ENCODE results near the gene TEX13A. TPM values are rescaled to one million over a fixed set of nuclear protein-coding genes. Genes with fewer than 3 reads are reported as not detected.

Gene TEX13A
- total and polyA plus RNA-seq, 4 donors = not detected

DNA sequence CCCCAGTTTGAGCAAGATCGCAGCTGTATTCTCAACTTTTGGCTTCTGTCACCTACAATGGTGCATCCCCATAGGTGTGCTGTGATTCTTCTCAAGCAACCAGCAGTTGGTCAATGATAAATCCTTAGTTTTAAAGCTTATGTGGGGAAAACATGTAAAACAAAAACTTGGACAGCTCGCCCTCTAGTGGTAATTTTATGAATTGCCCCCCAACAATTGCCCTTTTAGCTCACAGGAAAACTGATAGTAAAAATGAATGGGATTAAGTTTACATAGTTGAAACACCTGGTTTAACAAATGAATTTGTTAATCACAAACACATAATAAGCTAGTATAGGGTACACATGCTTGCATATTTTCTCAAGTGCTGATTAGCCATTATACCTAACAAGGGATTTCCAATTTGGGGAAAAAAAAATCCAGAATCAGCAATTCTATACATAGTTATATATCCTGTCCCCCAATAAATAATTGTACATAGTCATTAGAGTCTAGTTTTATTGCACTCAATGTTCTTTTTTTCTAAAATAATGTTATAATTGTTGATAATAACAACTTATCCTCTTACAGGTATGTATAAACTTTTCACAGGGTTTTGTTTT lies 30.1 kb downstream of the TEX13A start:
- H3K9me3 ChIP-seq (ENCODE audit: control insufficient read depth, insufficient read depth, low read length) = no peaks in the 10 kb centered on the region
- H3K27me3 ChIP-seq (ENCODE audit: control insufficient read depth, insufficient read depth, low read length) = no peaks in the 10 kb centered on the region
- no peak overlapping the region for H3K4me3 ChIP-seq (ENCODE audit: low read depth, low read length)
- no peaks in the 10 kb centered on the region for H3K36me3 ChIP-seq (ENCODE audit: control insufficient read depth, insufficient read depth, low read length)
- no CpG with 5 or more reads among the region's 2 CpGs for WGBS (ENCODE audit: insufficient coverage)
- H3K27ac ChIP-seq (ENCODE audit: low read depth, low read length) = no peak overlapping the region
- peak in 5 of 6 donors; percentile 2 to 74 (median 12) for DNase-seq (ENCODE audit: low read depth in 4 of 6, low spot score in 6 of 6)
- H3K4me1 ChIP-seq (ENCODE audit: control insufficient read depth, insufficient read depth, low read length) = no peaks in the 10 kb centered on the region

DNA sequence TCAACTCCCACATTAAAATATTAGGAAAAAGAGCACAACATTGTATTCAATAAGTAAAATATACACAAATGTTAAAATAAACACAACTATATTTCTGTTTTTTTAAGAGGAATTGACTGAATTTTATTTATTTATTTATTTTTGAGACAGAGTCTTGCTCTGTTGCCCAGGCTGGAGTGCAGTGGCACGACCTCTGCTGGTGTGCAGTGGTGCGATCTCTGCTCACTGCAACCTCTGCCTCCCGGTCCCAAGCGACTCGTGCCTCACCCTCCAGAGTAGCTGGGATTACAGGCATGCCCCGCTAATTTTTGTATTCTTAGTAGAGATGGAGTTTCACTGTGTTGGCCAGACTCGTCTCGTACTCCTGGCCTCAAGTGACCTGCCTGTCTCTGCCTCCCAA lies 31.4 kb downstream of the TEX13A start:
- Histone ChIP-seq H3K27ac (ENCODE audit: low read depth, low read length) (no peak overlapping the region), H3K36me3 (ENCODE audit: control insufficient read depth, insufficient read depth, low read length) (no peaks in the 10 kb centered on the region), H3K4me1 (ENCODE audit: control insufficient read depth, insufficient read depth, low read length) (no peaks in the 10 kb centered on the region), H3K27me3 (ENCODE audit: control insufficient read depth, insufficient read depth, low read length) (no peaks in the 10 kb centered on the region), H3K9me3 (ENCODE audit: control insufficient read depth, insufficient read depth, low read length) (no peaks in the 10 kb centered on the region), H3K4me3 (ENCODE audit: low read depth, low read length) (no peak overlapping the region)
- WGBS (ENCODE audit: insufficient coverage) = 97% methylated on average over 6 of the region's 8 CpGs
- no peak for DNase-seq (ENCODE audit: low read depth in 4 of 6, low spot score in 6 of 6)

DNA sequence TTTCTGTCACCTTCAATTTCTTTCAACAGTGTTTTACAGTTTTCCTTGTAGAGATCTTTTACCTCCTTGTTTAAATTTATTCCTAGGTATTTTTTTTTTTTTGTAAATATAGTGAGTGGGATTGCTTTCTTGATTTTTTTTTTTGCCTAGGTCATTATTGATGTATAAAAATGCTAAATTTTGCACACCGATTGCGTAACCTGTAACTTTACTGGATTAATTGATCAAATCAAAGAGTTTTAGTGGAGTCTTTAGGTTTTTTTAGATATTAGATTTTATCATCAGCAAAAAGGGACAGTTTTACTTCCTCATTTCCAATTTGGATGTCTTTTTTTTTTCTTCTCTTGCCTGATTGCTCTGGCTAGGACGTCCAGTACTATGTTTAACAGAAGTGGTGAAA lies 40.9 kb downstream of the TEX13A start:
- H3K9me3 ChIP-seq (ENCODE audit: control insufficient read depth, insufficient read depth, low read length) = peaks cover 2% of the 10 kb centered on the region
- H3K27ac ChIP-seq (ENCODE audit: low read depth, low read length) = no peak overlapping the region
- no CpG with 5 or more reads among the region's 3 CpGs for WGBS (ENCODE audit: insufficient coverage)
- no peaks in the 10 kb centered on the region for H3K4me1 ChIP-seq (ENCODE audit: control insufficient read depth, insufficient read depth, low read length)
- no peak overlapping the region for H3K4me3 ChIP-seq (ENCODE audit: low read depth, low read length)
- H3K36me3 ChIP-seq (ENCODE audit: control insufficient read depth, insufficient read depth, low read length) = no peaks in the 10 kb centered on the region
- DNase-seq (ENCODE audit: low read depth in 4 of 6, low spot score in 6 of 6) = no peak
- H3K27me3 ChIP-seq (ENCODE audit: control insufficient read depth, insufficient read depth, low read length) = no peaks in the 10 kb centered on the region

DNA sequence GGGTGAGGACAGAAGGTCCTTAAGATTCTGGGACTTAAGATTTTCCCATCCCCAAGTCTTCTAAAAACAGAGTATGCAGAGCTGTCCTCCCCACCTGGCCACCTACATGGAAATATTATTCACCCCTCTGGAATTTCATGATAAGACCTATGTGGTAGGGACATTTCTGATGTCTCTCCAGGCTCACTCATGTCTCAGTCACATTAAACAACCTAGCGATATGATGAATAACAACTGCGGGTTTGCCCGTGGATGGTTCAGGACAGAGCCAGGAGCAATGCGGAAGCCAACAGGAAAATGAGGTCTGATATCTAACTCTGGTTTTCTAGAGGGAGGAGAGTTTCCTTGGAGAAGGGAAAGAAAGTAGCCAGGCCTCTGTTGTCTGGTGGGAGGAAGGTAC lies 47.4 kb downstream of the TEX13A start:
- H3K4me1 ChIP-seq (ENCODE audit: control insufficient read depth, insufficient read depth, low read length) = no peaks in the 10 kb centered on the region
- no peaks in the 10 kb centered on the region for H3K36me3 ChIP-seq (ENCODE audit: control insufficient read depth, insufficient read depth, low read length)
- no peaks in the 10 kb centered on the region for H3K9me3 ChIP-seq (ENCODE audit: control insufficient read depth, insufficient read depth, low read length)
- H3K27ac ChIP-seq (ENCODE audit: low read depth, low read length) = no peak overlapping the region
- peaks cover 6% of the 10 kb centered on the region for H3K27me3 ChIP-seq (ENCODE audit: control insufficient read depth, insufficient read depth, low read length)
- DNase-seq (ENCODE audit: low read depth in 4 of 6, low spot score in 6 of 6) = no peak
- 90% methylated on average over 4 of the region's 4 CpGs for WGBS (ENCODE audit: insufficient coverage)
- no peak overlapping the region for H3K4me3 ChIP-seq (ENCODE audit: low read depth, low read length)
